GM18873 (cell line): ENCODE measurements around the gene GNA14.
"Not testable (repeated sequence)": the region's sequence is repeated elsewhere in the genome, so short reads cannot be mapped to it uniquely, and the experiment has no call there.

Experiments
- ATAC-seq: cut with Tn5 transposase; IDR thresholded peaks from one replicate; pipeline ENCODE4 v1.9.1; 2021; ENCODE audit warnings: mild to moderate bottlenecking, moderate library complexity, moderate number of reproducible peaks; ENCODE audit not compliant: unreplicated experiment, low FRiP score

Gene GNA14

GRCh38 chr9:77455312-77455927 is 192.7 kb downstream of the GNA14 start:
- peak; percentile 39 for ATAC-seq

GRCh38 chr9:77454663-77455062 is 193.5 kb downstream of the GNA14 start:
- ATAC-seq, result no peak

GRCh38 chr9:77453825-77454647 is 194.1 kb downstream of the GNA14 start:
- ATAC-seq, result no peak

GRCh38 chr9:77451507-77451906 is 196.6 kb downstream of the GNA14 start:
- no peak for ATAC-seq

- no peak for ATAC-seq
Measured at GRCh38 chr9:77450085-77450475, 198.0 kb downstream of the GNA14 start.

GRCh38 chr9:77449240-77450084 is 198.7 kb downstream of the GNA14 start:
- no peak for ATAC-seq

GRCh38 chr9:77447646-77448045 is 200.5 kb downstream of the GNA14 start:
- no peak for ATAC-seq

GRCh38 chr9:77442436-77442835 is 205.7 kb downstream of the GNA14 start:
- ATAC-seq, result no peak

- ATAC-seq, result not testable (repeated sequence)
Measured at GRCh38 chr9:77441124-77441523, 207.0 kb downstream of the GNA14 start.

GRCh38 chr9:77440057-77440456 is 208.1 kb downstream of the GNA14 start:
- ATAC-seq, result no peak

GRCh38 chr9:77438653-77439052 is 209.5 kb downstream of the GNA14 start:
- ATAC-seq, result no peak

GRCh38 chr9:77435688-77436087 is 212.4 kb downstream of the GNA14 start:
- ATAC-seq, result no peak

GRCh38 chr9:77435277-77435676 is 212.8 kb downstream of the GNA14 start:
- ATAC-seq, result no peak

- ATAC-seq, result peak; percentile 89
Measured at GRCh38 chr9:77433675-77434445, 214.3 kb downstream of the GNA14 start.

GRCh38 chr9:77432053-77432452 is 216.1 kb downstream of the GNA14 start:
- no peak for ATAC-seq

- no peak for ATAC-seq
Measured at GRCh38 chr9:77429928-77430327, 218.2 kb downstream of the GNA14 start.

GRCh38 chr9:77427256-77427927 is 220.7 kb downstream of the GNA14 start:
- ATAC-seq, result no peak

- ATAC-seq, result no peak
Measured at GRCh38 chr9:77426712-77427111, 221.4 kb downstream of the GNA14 start.

GRCh38 chr9:77424993-77425392 is 223.1 kb downstream of the GNA14 start:
- ATAC-seq, result no peak

GRCh38 chr9:77423841-77424240 is 224.3 kb downstream of the GNA14 start:
- ATAC-seq, result no peak
